SH-SY5Y (cell line): ENCODE results near the gene GRIN2A.

Source experiments
- GATA2 ChIP-seq: IDR thresholded peaks from 2 replicates; pipeline ENCODE4 v1.6.1; 2011; ENCODE audit warnings: mild to moderate bottlenecking, low read depth, low read length
- GATA3 ChIP-seq: IDR thresholded peaks from 2 replicates; pipeline ENCODE4 v1.6.1; 2011; ENCODE audit warnings: low read depth, mild to moderate bottlenecking, low read length, moderate library complexity

DNA sequence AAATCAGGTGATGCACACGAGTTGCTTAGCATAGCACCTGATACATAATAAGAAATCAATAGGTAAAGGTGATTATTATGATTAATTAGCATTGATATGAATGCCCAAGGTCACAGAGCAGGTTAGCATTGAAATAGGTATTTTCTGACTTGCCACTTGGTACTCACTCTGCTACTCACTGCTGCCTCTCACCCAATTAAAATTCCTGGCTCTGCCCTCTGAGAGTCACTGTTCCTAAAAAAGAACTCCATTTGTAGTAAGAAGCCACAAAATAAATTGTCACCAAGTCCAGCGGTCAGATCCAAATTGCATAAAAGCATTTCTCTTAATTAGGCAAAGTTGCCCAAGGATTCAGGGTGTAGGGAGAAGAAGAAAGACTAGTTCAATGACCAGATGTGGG, 8.9 kb upstream of the GRIN2A start:
- TF ChIP-seq GATA3 (no peak), GATA2 (no peak)
